Nephron progenitor cell (in vitro differentiated cells): ENCODE data around the gene PALM.
"Not testable (repeated sequence)": the region's sequence is repeated elsewhere in the genome, so short reads cannot be mapped to it uniquely, and the experiment has no call there.

Experiments used
- DNase-seq: peaks from one replicate; pipeline ENCODE4 v3.0.0; 2021
- H3K27ac Mint-ChIP-seq: 2 replicates; pipeline ENCODE4 v1.8.0; 2021; ENCODE audit warnings: mild to moderate bottlenecking, moderate library complexity, mixed read lengths
- H3K27me3 Mint-ChIP-seq: 2 replicates; pipeline ENCODE4 v1.8.0; 2021; ENCODE audit warnings: mild to moderate bottlenecking, low read depth, mixed read lengths; ENCODE audit not compliant: poor library complexity
- H3K36me3 Mint-ChIP-seq: 2 replicates; pipeline ENCODE4 v1.8.0; 2021; ENCODE audit warnings: low read depth, mixed read lengths
- H3K4me1 Mint-ChIP-seq: 2 replicates; pipeline ENCODE4 v1.8.0; 2021; ENCODE audit warnings: mixed read lengths
- H3K4me3 Mint-ChIP-seq: 2 replicates; pipeline ENCODE4 v1.8.0; 2021; ENCODE audit warnings: mild to moderate bottlenecking, moderate library complexity, mixed read lengths
- H3K9me3 Mint-ChIP-seq: 2 replicates; pipeline ENCODE4 v1.8.0; 2021; ENCODE audit warnings: mild to moderate bottlenecking, moderate library complexity, mixed read lengths
- CTCF ChIP-seq: fragments of 200-600 bp; sonication (generic); IDR thresholded peaks from 2 replicates; pipeline ENCODE4 v1.5.0; 2021; ENCODE audit warnings: antibody characterized with exemption

The PALM gene

GRCh38 chr19:723247-723646 is 14.5 kb downstream of the PALM start:
- no peak for TF ChIP-seq CTCF
- peaks cover 3% of the 10 kb centered on the region for H3K27me3 Mint-ChIP-seq
- no peaks in the 10 kb centered on the region for H3K9me3 Mint-ChIP-seq
- H3K36me3 Mint-ChIP-seq: peaks cover 8% of the 10 kb centered on the region
- no peak overlapping the region for H3K4me3 Mint-ChIP-seq
- H3K27ac Mint-ChIP-seq: no peak overlapping the region
- no peak for DNase-seq
- H3K4me1 Mint-ChIP-seq: peaks cover 14% of the 10 kb centered on the region

- H3K4me1 Mint-ChIP-seq: peaks cover 10% of the 10 kb centered on the region
- H3K9me3 Mint-ChIP-seq: no peaks in the 10 kb centered on the region
- TF ChIP-seq CTCF: no peak
- no peak for DNase-seq
- H3K27me3 Mint-ChIP-seq: peaks cover 3% of the 10 kb centered on the region
- no peak overlapping the region for H3K4me3 Mint-ChIP-seq
- H3K36me3 Mint-ChIP-seq: peaks cover 8% of the 10 kb centered on the region
- no peak overlapping the region for H3K27ac Mint-ChIP-seq
Measured at GRCh38 chr19:723714-724113, 15.0 kb downstream of the PALM start.

- TF ChIP-seq CTCF: no peak
- no peak overlapping the region for H3K4me3 Mint-ChIP-seq
- H3K27ac Mint-ChIP-seq: no peak overlapping the region
- peaks cover 8% of the 10 kb centered on the region for H3K4me1 Mint-ChIP-seq
- no peaks in the 10 kb centered on the region for H3K9me3 Mint-ChIP-seq
- DNase-seq: no peak
- H3K36me3 Mint-ChIP-seq: peaks cover 8% of the 10 kb centered on the region
- peaks cover 3% of the 10 kb centered on the region for H3K27me3 Mint-ChIP-seq
Measured at GRCh38 chr19:725461-726089, 16.8 kb downstream of the PALM start.

GRCh38 chr19:726993-727956 is 18.5 kb downstream of the PALM start:
- no peak for DNase-seq
- H3K36me3 Mint-ChIP-seq: peaks cover 13% of the 10 kb centered on the region
- no peak overlapping the region for H3K4me3 Mint-ChIP-seq
- H3K4me1 Mint-ChIP-seq: peaks cover 8% of the 10 kb centered on the region
- H3K27ac Mint-ChIP-seq: no peak overlapping the region
- no peaks in the 10 kb centered on the region for H3K9me3 Mint-ChIP-seq
- TF ChIP-seq CTCF: no peak
- H3K27me3 Mint-ChIP-seq: peaks cover 3% of the 10 kb centered on the region

- Mint-ChIP-seq H3K9me3 (no peaks in the 10 kb centered on the region), H3K27ac (no peak overlapping the region), H3K36me3 (peaks cover 13% of the 10 kb centered on the region), H3K27me3 (peaks cover 3% of the 10 kb centered on the region), H3K4me1 (peaks cover 7% of the 10 kb centered on the region), H3K4me3 (no peak overlapping the region)
- TF ChIP-seq CTCF: no peak
- no peak for DNase-seq
Measured at GRCh38 chr19:728011-728410, 19.3 kb downstream of the PALM start.

DNA sequence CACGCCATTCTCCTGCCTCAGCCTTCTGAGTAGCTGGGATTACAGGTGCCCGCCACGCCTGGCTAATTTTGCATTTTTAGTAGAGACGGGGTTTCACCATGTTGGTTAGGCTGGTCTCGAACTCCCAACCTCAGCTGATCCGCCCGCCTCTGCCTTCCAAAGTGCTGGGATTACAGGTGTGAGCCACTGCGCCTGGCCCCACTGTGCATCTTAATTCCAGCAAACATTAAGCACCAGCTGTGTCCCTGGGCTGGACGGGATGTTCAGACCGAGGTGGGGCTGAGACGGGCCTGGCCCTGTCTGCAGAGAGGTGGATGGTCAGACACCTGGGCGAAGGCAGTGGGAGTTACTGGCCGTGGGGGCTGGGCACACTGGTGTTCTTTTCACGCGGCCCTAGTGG is 20.8 kb downstream of the PALM start:
- DNase-seq, H3K27ac Mint-ChIP-seq, H3K4me3 Mint-ChIP-seq, H3K4me1 Mint-ChIP-seq, H3K9me3 Mint-ChIP-seq, H3K27me3 Mint-ChIP-seq: not testable (repeated sequence)
- peaks cover 18% of the 10 kb centered on the region for H3K36me3 Mint-ChIP-seq
